ENCODE results near the gene CARHSP1. TPM values are rescaled to one million over a fixed set of nuclear protein-coding genes. Genes with fewer than 3 reads are reported as not detected.

CARHSP1 gene
- polyA plus RNA-seq, 1 experiment, result 65.5 TPM

- H3K27me3 ChIP-seq (ENCODE audit: control insufficient read depth, insufficient read depth, low read length), result no peaks in the 10 kb centered on the region
- no peak for DNase-seq (ENCODE audit: low read depth, low spot score)
- POLR2A ChIA-PET, result interaction anchor here (1.8 kb wide), 1 partner anchor 14 kb away, joined by 7 read pairs; the partner anchor contains the start of gene CARHSP1
- H3K27ac ChIP-seq (ENCODE audit: low read depth, low read length), result no peak overlapping the region
- no peaks in the 10 kb centered on the region; the same call in 1 of the 2 replicates for H3K9me3 ChIP-seq (ENCODE audit: control insufficient read depth, insufficient read depth, low read length)
- no peak overlapping the region for H3K4me3 ChIP-seq (ENCODE audit: low read depth, low read length)
- CTCF ChIA-PET, result interaction anchor here (1.3 to 4.5 kb wide), 2 partner anchors 26 to 155 kb away, joined by 3 to 17 read pairs; no protein-coding TSS in a partner anchor
- TF ChIP-seq, protein P1, sequence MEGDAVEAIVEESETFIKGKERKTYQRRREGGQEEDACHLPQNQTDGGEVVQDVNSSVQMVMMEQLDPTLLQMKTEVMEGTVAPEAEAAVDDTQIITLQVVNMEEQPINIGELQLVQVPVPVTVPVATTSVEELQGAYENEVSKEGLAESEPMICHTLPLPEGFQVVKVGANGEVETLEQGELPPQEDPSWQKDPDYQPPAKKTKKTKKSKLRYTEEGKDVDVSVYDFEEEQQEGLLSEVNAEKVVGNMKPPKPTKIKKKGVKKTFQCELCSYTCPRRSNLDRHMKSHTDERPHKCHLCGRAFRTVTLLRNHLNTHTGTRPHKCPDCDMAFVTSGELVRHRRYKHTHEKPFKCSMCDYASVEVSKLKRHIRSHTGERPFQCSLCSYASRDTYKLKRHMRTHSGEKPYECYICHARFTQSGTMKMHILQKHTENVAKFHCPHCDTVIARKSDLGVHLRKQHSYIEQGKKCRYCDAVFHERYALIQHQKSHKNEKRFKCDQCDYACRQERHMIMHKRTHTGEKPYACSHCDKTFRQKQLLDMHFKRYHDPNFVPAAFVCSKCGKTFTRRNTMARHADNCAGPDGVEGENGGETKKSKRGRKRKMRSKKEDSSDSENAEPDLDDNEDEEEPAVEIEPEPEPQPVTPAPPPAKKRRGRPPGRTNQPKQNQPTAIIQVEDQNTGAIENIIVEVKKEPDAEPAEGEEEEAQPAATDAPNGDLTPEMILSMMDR (IDR thresholded peaks at IDR 0.05; ENCODE audit: low read depth, low read length), result no peak
Measured at GRCh38 chr16:8854298-8854948, 14.4 kb downstream of the CARHSP1 start.

GRCh38 chr16:8853611-8854010 is 15.2 kb downstream of the CARHSP1 start:
- H3K9me3 ChIP-seq (ENCODE audit: control insufficient read depth, insufficient read depth, low read length), result no peaks in the 10 kb centered on the region; the same call in 1 of the 2 replicates
- TF ChIP-seq, protein P1 (IDR thresholded peaks at IDR 0.05; ENCODE audit: low read depth, low read length), result no peak
- no peak overlapping the region for H3K4me3 ChIP-seq (ENCODE audit: low read depth, low read length)
- H3K27me3 ChIP-seq (ENCODE audit: control insufficient read depth, insufficient read depth, low read length), result no peaks in the 10 kb centered on the region
- ChIA-PET CTCF (interaction anchor here (1.3 to 4.5 kb wide), 2 partner anchors 26 to 156 kb away, joined by 3 to 17 read pairs; no protein-coding TSS in a partner anchor), POLR2A (interaction anchor here (1.8 kb wide), 1 partner anchor 15 kb away, joined by 7 read pairs; the partner anchor contains the start of gene CARHSP1)
- DNase-seq (ENCODE audit: low read depth, low spot score), result no peak
- H3K27ac ChIP-seq (ENCODE audit: low read depth, low read length), result no peak overlapping the region

GRCh38 chr16:8853150-8853549 is 15.7 kb downstream of the CARHSP1 start:
- Histone ChIP-seq H3K9me3 (ENCODE audit: control insufficient read depth, insufficient read depth, low read length) (no peaks in the 10 kb centered on the region; the same call in 1 of the 2 replicates), H3K27me3 (ENCODE audit: control insufficient read depth, insufficient read depth, low read length) (no peaks in the 10 kb centered on the region), H3K4me3 (ENCODE audit: low read depth, low read length) (no peak overlapping the region), H3K27ac (ENCODE audit: low read depth, low read length) (no peak overlapping the region)
- DNase-seq (ENCODE audit: low read depth, low spot score), result no peak
- ChIA-PET CTCF (interaction anchor here (0.6 to 4.5 kb wide), 4 partner anchors 9 to 156 kb away, joined by 3 to 17 read pairs (median 4); no protein-coding TSS in a partner anchor), POLR2A (interaction anchor here (1.8 kb wide), 1 partner anchor 16 kb away, joined by 7 read pairs; the partner anchor contains the start of gene CARHSP1)
- TF ChIP-seq, protein P1 (IDR thresholded peaks at IDR 0.05; ENCODE audit: low read depth, low read length), result no peak

GRCh38 chr16:8852534-8852933 is 16.3 kb downstream of the CARHSP1 start:
- Histone ChIP-seq H3K4me3 (ENCODE audit: low read depth, low read length) (no peak overlapping the region), H3K27ac (ENCODE audit: low read depth, low read length) (peak overlapping the region; percentile 21), H3K27me3 (ENCODE audit: control insufficient read depth, insufficient read depth, low read length) (no peaks in the 10 kb centered on the region), H3K9me3 (ENCODE audit: control insufficient read depth, insufficient read depth, low read length) (no peaks in the 10 kb centered on the region)
- DNase-seq (ENCODE audit: low read depth, low spot score), result no peak
- POLR2A ChIA-PET, result no interaction called here
- TF ChIP-seq, protein P1 (IDR thresholded peaks at IDR 0.05; ENCODE audit: low read depth, low read length), result no peak
- CTCF ChIA-PET, result interaction anchor here (0.6 to 4.5 kb wide), 3 partner anchors 9 to 28 kb away, joined by 3 to 17 read pairs (median 6); no protein-coding TSS in a partner anchor

All from AG04450 (cell line).